Endodermal cell (in vitro differentiated cells): Measurements from ENCODE around the gene ACOX3. TPM values are rescaled to one million over a fixed set of nuclear protein-coding genes. Genes with fewer than 3 reads are reported as not detected.

Experiments used
- DNase-seq: peaks from one replicate; pipeline ENCODE4 v3.0.0-alpha.2; 2017
- H3K27ac ChIP-seq: 2 replicates; pipeline ENCODE4 v1.5.1; 2013; ENCODE audit warnings: mild to moderate bottlenecking, low read depth, low read length, moderate library complexity
- H3K27me3 ChIP-seq: 2 replicates; pipeline ENCODE4 v1.6.1; 2013; ENCODE audit warnings: mild to moderate bottlenecking, low read length, moderate library complexity; ENCODE audit not compliant: insufficient read depth, control insufficient read depth, poor library complexity, severe bottlenecking
- H3K36me3 ChIP-seq: 2 replicates; pipeline ENCODE4 v1.7.0; 2013; ENCODE audit warnings: mild to moderate bottlenecking, low read length, moderate library complexity; ENCODE audit not compliant: control insufficient read depth, insufficient read depth
- H3K4me1 ChIP-seq: one replicate; pipeline ENCODE4 v1.7.0; 2013; ENCODE audit warnings: low read length; ENCODE audit not compliant: control insufficient read depth, insufficient read depth
- H3K4me3 ChIP-seq: 2 replicates; pipeline ENCODE4 v1.5.1; 2013; ENCODE audit warnings: mild to moderate bottlenecking, low read length, moderate library complexity
- H3K9ac ChIP-seq: 2 replicates; pipeline ENCODE4 v1.6.1; 2013; ENCODE audit warnings: mild to moderate bottlenecking, low read length, moderate library complexity; ENCODE audit not compliant: poor library complexity, severe bottlenecking; ENCODE audit errors: extremely low read depth
- H3K9me3 ChIP-seq: 2 replicates; pipeline ENCODE4 v1.6.1; 2013; ENCODE audit warnings: mild to moderate bottlenecking, low read length, moderate library complexity; ENCODE audit not compliant: control insufficient read depth
- H3K27ac Mint-ChIP-seq: 2 replicates; pipeline ENCODE4 v1.8.0; 2020; ENCODE audit warnings: mixed read lengths
- H3K27me3 Mint-ChIP-seq: 2 replicates; pipeline ENCODE4 v1.8.0; 2021; ENCODE audit warnings: mild to moderate bottlenecking, mixed read lengths; ENCODE audit not compliant: insufficient read depth
- H3K36me3 Mint-ChIP-seq: 2 replicates; pipeline ENCODE4 v1.8.0; 2020; ENCODE audit warnings: low read depth, mixed read lengths
- H3K4me1 Mint-ChIP-seq: 2 replicates; pipeline ENCODE4 v1.8.0; 2020; ENCODE audit warnings: mixed read lengths
- H3K4me3 Mint-ChIP-seq: 2 replicates; pipeline ENCODE4 v1.8.0; 2020; ENCODE audit warnings: mild to moderate bottlenecking, moderate library complexity, mixed read lengths
- H3K9me3 Mint-ChIP-seq: 2 replicates; pipeline ENCODE4 v1.8.0; 2020; ENCODE audit warnings: mild to moderate bottlenecking, mixed read lengths
- CTCF ChIP-seq: fragments of 200-600 bp; sonication (generic); conservative IDR thresholded peaks from 2 replicates; pipeline ENCODE4 v1.5.0; 2021; ENCODE audit warnings: antibody characterized with exemption, mild to moderate bottlenecking
- WGBS, 2 experiments: methylation state at CpG; one replicate each; pipeline versions ENCODE4 v1.1.5 to v1.1.7; 2013; ENCODE audit warnings: missing lambda C conversion rate in 2 of 2, mixed read lengths in 1 of 2; ENCODE audit not compliant: insufficient coverage in 1 of 2, insufficient read length in 1 of 2; 5-methylcytosine and 5-hydroxymethylcytosine counted together
- total RNA-seq, 2 donors: library from RNA; stranded (reverse); fragmentation: NEBNext Ultra II Directional in 1 of 2; extraction: Animal tissue kit (Norgen Biotek cat#: 25700) in 1 of 2; gene quantifications; 2 replicates in 1 of 2; 3 replicates in 1 of 2; pipeline ENCODE4 v1.2.1, GENCODE V29; 2021

The ACOX3 gene
- total RNA-seq, 2 donors from 2014 or later: 55.1 to 146 TPM

DNA sequence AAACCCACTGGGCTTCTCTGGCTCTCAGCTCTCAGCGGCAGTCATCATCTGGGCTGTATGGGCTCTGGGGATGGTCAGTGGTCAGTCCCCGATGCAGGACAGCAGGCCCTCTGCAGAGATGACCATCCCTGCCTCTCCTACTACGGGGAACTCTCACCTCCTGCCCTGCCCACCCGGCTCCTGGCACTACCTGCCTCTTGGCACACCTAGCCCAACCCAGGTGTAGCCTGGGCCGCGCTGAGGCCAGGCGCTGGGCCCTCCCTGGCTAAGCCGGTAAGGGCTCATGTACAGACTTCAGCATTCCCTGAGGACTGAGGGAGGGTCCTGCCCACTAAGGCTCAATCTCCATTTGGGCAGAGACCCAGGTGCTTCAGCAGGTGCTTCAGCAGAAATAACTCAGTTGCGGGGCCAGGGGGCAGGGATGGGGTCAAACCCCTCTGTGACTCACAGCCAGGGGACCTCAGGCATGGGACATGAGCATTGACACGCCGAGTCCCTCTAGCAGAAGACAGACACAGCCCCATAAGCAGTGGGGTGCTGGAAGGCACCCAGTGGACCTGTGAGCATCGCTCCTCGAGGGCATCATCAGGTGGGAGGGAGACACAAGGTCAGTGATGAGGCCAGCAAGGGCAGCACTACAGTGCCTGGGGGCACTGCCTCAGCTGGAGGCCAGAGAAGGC lies 71.0 kb downstream of the ACOX3 start:
- no peak overlapping the region for H3K27ac ChIP-seq
- no peak overlapping the region for H3K9ac ChIP-seq
- peaks cover 25% of the 10 kb centered on the region for H3K36me3 ChIP-seq
- no peaks in the 10 kb centered on the region for H3K4me1 Mint-ChIP-seq
- no peaks in the 10 kb centered on the region for H3K27me3 ChIP-seq
- DNase-seq: no peak
- H3K36me3 Mint-ChIP-seq: peaks cover 19% of the 10 kb centered on the region
- H3K4me1 ChIP-seq: no peaks in the 10 kb centered on the region
- H3K4me3 ChIP-seq: no peak overlapping the region
- H3K9me3 ChIP-seq: no peaks in the 10 kb centered on the region
- H3K27ac Mint-ChIP-seq: no peak overlapping the region
- no peaks in the 10 kb centered on the region for H3K27me3 Mint-ChIP-seq
- H3K9me3 Mint-ChIP-seq: no peaks in the 10 kb centered on the region
- TF ChIP-seq CTCF: no peak
- H3K4me3 Mint-ChIP-seq: no peak overlapping the region
- 95 to 96% methylated on average over 7 to 13 of the region's 13 CpGs for WGBS, 2 experiments

DNA sequence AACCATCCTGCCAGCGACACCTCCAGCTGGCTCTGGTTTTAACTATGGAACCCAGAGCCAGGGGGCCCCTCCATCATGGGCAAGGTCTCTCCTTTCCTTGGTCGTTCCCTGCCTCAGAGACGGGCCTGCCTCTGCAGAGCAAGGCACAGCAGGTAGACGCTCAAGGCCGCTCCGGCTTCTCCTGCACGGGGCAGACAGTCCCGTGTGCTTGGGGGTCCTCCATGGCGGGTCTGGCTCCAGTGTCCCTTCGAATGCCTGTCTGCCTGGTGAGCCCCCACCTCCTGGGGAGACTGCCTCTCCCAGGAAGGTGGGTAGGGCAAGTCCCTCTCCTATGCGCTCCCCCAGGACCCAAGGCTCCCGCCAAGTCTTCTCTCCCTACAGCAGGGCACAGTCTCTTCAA lies 71.5 kb downstream of the ACOX3 start:
- 95 to 100% methylated on average over 3 to 12 of the region's 12 CpGs for WGBS, 2 experiments
- Histone ChIP-seq H3K27ac (no peak overlapping the region), H3K4me1 (no peaks in the 10 kb centered on the region), H3K9me3 (no peaks in the 10 kb centered on the region), H3K4me3 (no peak overlapping the region), H3K27me3 (no peaks in the 10 kb centered on the region), H3K36me3 (peaks cover 31% of the 10 kb centered on the region), H3K9ac (no peak overlapping the region)
- Mint-ChIP-seq H3K36me3 (peaks cover 24% of the 10 kb centered on the region), H3K4me1 (no peaks in the 10 kb centered on the region), H3K27me3 (no peaks in the 10 kb centered on the region), H3K9me3 (no peaks in the 10 kb centered on the region), H3K27ac (no peak overlapping the region), H3K4me3 (no peak overlapping the region)
- TF ChIP-seq CTCF: no peak
- no peak for DNase-seq

- no peak overlapping the region for H3K4me3 ChIP-seq
- H3K4me1 ChIP-seq: no peaks in the 10 kb centered on the region
- H3K4me3 Mint-ChIP-seq: no peak overlapping the region
- H3K36me3 ChIP-seq: peaks cover 28% of the 10 kb centered on the region
- H3K9me3 Mint-ChIP-seq: peaks cover under 1% of the 10 kb centered on the region
- no peaks in the 10 kb centered on the region for H3K27me3 ChIP-seq
- peaks cover 21% of the 10 kb centered on the region for H3K36me3 Mint-ChIP-seq
- peaks cover 2% of the 10 kb centered on the region for H3K27me3 Mint-ChIP-seq
- H3K9me3 ChIP-seq: peaks cover 2% of the 10 kb centered on the region
- no peak overlapping the region for H3K9ac ChIP-seq
- no peak for DNase-seq
- no peak for TF ChIP-seq CTCF
- 95% methylated on average over 9 to 12 of the region's 12 CpGs for WGBS, 2 experiments
- no peak overlapping the region for H3K27ac Mint-ChIP-seq
- no peaks in the 10 kb centered on the region for H3K4me1 Mint-ChIP-seq
- no peak overlapping the region for H3K27ac ChIP-seq
Measured at GRCh38 chr4:8368061-8368481, 72.5 kb downstream of the ACOX3 start.
